NCI-H187 (cell line): ENCODE results near the gene TMEM190.
"Not testable (repeated sequence)": the region's sequence is repeated elsewhere in the genome, so short reads cannot be mapped to it uniquely, and the experiment has no call there.

Source experiments
- DNase-seq, 2 experiments: peaks; one replicate each; lab custom pipeline; 2025; lab: John Stamatoyannopoulos, UW

The TMEM190 gene

DNA sequence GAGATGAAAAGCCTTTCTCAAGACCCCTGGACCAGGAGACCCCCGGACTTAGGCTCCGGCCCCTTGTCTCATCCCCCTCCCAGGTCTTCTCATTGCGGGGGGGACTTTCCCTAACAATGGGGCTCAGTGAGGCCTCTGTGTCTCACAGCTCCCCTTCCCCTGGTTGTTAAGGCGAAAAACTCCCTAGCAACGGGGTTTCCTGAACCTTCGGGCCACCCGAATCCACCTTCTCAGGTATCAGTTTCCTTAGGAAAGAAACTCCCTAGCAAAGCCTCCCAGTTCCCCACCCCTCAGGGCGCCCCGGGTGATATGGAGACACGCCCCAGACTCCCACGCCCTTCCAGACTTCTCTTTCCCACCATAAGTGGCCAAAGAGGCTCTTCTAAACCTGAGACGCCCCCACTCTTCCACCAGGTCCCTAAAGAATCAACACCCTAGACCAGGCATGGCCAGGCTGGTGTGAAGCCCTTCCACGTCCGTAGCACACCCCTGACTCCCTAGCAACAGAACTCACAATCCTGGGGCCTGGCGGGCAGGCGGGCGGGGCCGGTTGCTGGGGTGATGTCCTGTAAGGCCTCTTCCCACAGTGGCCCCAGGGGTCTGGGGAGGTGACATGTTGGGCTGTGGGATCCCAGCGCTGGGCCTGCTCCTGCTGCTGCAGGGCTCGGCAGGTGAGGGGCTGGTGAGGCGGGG is at the start of gene TMEM190:
Gene TMEM190, plus strand, starts transcription at position 586 of the 693 bp plus-strand sequence. Its CDS starts 28 bp downstream, at position 614.
- no peak for DNase-seq

DNA sequence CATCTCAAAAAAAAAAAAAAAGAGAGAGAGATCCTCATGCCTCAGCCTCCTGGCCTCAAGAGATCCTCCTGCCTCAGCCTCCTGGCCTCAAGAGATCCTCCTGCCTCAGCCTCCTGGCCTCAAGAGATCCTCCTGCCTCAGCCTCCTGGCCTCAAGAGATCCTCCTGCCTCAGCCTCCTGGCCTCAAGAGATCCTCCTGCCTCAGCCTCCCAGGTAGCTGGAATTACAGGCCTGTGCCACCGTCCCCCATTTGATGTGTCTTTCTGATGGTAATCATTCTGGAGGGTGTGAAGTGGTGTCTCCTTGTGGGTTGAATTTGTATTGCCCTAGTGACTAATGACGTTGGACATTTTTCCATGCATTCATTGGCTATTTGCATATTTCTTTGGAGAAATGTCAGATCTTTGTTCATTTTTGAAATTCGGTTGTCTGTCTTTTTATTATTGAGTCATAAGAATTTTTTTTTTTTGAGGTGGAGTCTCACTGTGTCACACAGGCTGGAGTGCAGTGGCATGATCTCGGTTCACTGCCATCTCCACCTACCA is 47.8 kb upstream of the TMEM190 start:
- not testable (repeated sequence) for DNase-seq

GRCh38 chr19:55329791-55330190 is 46.8 kb upstream of the TMEM190 start:
- not testable (repeated sequence) for DNase-seq

DNA sequence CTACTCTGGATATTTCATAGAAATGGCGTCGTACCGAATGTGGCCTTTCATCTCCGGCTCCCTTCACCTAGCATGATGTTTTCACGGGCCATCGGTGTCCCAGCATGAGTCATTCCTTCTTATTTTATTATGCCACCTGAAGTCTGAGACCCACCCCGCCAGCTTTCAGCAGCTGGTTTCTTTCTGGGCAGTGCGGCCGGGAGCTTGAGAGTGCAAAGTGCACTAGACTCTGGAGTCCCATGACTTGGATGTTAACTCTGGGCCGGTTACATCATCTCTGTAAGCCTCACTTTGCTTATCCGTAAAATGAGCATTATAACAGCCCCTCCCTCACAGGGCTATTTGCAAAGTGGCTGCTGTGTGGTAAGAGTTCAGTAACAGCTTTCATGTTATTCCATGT is 42.8 kb upstream of the TMEM190 start:
- DNase-seq = no peak

- DNase-seq = no peak
Measured at GRCh38 chr19:55336101-55336500, 40.5 kb upstream of the TMEM190 start.

- DNase-seq = peak; percentile 100
Measured at GRCh38 chr19:55339105-55339888, 37.3 kb upstream of the TMEM190 start, which contains the start of gene KMT5C. TSS of gene KMT5C (plus strand) at chr19:55339876. CDS start at chr19:55341937, 2,061 bp downstream.

GRCh38 chr19:55339889-55340783 is 36.5 kb upstream of the TMEM190 start:
- DNase-seq = no peak

- DNase-seq = peak in 1 of 2 experiments; percentile 89
Measured at GRCh38 chr19:55340784-55341147, 35.9 kb upstream of the TMEM190 start.

- DNase-seq = peak; percentile 88 to 89
Measured at GRCh38 chr19:55341171-55341588, 35.4 kb upstream of the TMEM190 start.

DNA sequence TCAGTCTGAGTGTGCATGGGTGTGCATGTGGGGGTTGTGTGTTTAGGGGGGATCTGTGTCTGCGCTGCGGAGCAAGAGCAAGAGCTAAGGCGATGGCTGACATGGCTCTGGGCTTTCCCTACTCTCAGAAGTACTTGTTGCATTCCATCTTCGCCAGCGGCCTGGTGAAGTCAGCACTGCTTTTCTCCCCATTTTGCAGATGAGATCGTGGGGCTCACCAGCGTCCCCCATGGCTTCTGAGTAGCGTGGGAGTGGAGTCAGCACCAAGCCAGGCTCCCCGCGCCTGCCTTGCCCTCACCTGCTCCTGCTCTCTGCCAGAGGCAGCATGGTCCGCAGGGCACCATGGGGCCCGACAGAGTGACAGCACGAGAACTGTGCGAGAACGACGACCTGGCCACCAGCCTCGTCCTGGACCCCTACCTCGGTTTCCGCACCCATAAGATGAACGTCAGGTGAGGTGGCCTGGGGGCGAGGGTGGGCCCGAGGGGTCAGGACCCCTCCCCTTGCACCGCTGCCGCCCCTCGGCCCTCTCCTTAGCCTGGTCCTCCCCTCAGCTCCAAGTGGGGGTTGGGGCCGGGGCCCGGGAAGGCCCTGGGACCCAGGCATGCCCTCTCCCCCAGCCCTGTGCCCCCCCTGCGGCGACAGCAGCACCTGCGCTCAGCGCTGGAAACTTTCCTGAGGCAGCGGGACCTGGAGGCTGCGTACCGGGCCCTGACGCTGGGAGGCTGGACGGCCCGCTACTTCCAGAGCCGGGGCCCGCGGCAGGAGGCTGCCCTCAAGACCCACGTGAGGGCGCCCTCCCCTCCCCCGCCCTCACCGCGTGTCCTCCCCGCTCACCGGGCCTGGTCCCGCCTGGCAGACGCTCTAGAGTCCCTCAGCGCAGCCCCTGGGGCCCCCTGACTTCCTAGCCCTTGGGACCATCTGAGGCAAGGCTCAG is 34.8 kb upstream of the TMEM190 start:
- DNase-seq = no peak

- DNase-seq = no peak
Measured at GRCh38 chr19:55344444-55344843, 32.2 kb upstream of the TMEM190 start.

DNA sequence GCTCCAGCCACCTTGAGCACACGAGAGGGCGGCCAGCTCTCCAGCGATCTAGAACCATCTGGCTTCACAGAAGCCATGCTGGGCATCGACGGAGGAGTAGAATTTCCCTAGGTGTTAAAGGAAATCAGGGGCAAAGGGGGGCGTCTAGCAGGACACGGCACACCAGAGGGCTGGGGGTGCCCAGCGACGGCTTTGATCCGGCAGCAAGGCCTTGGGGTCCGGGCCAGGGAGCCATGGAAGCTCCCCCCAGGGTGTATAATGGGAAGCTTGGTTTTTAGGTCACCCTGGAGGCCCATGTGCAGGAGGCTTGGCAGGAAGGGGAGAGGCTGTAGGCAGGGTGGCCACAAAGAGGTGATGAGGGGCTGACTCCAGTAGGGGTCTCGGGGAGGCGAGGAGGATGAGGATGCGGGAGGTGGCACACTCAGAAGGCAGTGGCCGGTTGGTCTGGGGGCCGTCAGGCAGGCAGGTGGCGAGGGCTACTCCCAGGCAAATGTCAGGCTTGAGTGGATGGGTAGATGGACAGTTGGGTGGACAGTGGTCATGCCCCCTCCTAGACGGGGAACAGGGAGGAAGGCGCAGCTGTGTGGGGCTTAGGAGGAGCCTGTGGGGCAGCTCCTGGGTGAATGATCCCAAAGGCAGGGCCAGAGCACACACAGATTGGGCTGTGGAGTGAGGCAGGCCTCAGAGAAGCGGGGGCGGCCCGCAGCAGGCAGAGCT is 31.4 kb upstream of the TMEM190 start:
- DNase-seq = no peak

- no peak for DNase-seq
Measured at GRCh38 chr19:55345818-55346724, 30.6 kb upstream of the TMEM190 start.

- DNase-seq = no peak
Measured at GRCh38 chr19:55346725-55347441, 29.7 kb upstream of the TMEM190 start.

GRCh38 chr19:55347442-55348009 is 29.1 kb upstream of the TMEM190 start:
- DNase-seq = no peak

- no peak for DNase-seq
Measured at GRCh38 chr19:55348317-55349034, 28.1 kb upstream of the TMEM190 start.

- no peak for DNase-seq
Measured at GRCh38 chr19:55350620-55351315, 25.9 kb upstream of the TMEM190 start.
